Calu3 (cell line): ENCODE data around the gene SLC35F4. TPM values are rescaled to one million over a fixed set of nuclear protein-coding genes. Genes with fewer than 3 reads are reported as not detected.
"Not testable (repeated sequence)": the region's sequence is repeated elsewhere in the genome, so short reads cannot be mapped to it uniquely, and the experiment has no call there.

Source experiments
- BruUV-seq: library from RNA; stranded (reverse); fragments of 400-500 nt; replicated peaks from 2 replicates; lab custom pipeline; 2021; lab: Mats Ljungman, UMichigan
- CTCF ChIA-PET: fragments of 300-600 bp; sonication (Branson Sonifier 250); formaldehyde crosslinking; loops from one replicate; lab custom pipeline; 2022; ENCODE audit warnings: antibody characterized with exemption; lab: Charles Lee
- DNase-seq: peaks from one replicate; pipeline ENCODE4 v3.0.0; 2022
- H3K27ac Mint-ChIP-seq: one replicate; pipeline ENCODE4 v1.8.0; 2022; ENCODE audit warnings: mixed read lengths; ENCODE audit not compliant: unreplicated experiment
- H3K27me3 Mint-ChIP-seq: one replicate; pipeline ENCODE4 v1.8.0; 2022; ENCODE audit warnings: mixed read lengths; ENCODE audit not compliant: unreplicated experiment
- H3K36me3 Mint-ChIP-seq: one replicate; pipeline ENCODE4 v1.8.0; 2022; ENCODE audit warnings: mild to moderate bottlenecking, moderate library complexity, mixed read lengths; ENCODE audit not compliant: insufficient read depth, unreplicated experiment
- H3K4me1 Mint-ChIP-seq: one replicate; pipeline ENCODE4 v1.8.0; 2022; ENCODE audit warnings: mild to moderate bottlenecking, low read depth, mixed read lengths; ENCODE audit not compliant: unreplicated experiment
- H3K4me3 Mint-ChIP-seq: one replicate; pipeline ENCODE4 v1.8.0; 2022; ENCODE audit warnings: mild to moderate bottlenecking, low read depth, moderate library complexity, mixed read lengths; ENCODE audit not compliant: unreplicated experiment
- H3K9me3 Mint-ChIP-seq: one replicate; pipeline ENCODE4 v1.8.0; 2022; ENCODE audit warnings: low read depth, mixed read lengths; ENCODE audit not compliant: unreplicated experiment
- CTCF ChIP-seq: fragments of 200-600 bp; IDR thresholded peaks from one replicate; pipeline ENCODE4 v1.8.0; 2022; ENCODE audit warnings: antibody characterized with exemption; ENCODE audit not compliant: unreplicated experiment
- intact Hi-C: fragments of 100-400 bp; cut with micrococcal nuclease; formaldehyde crosslinking; loops from one replicate; pipeline ENCODE4 v1.10.0; 2022; ENCODE audit not compliant: unreplicated experiment
- total RNA-seq: library from RNA; stranded (reverse); gene quantifications from 2 replicates; pipeline ENCODE4 v1.2.3, GENCODE V29; 2022

Gene SLC35F4
- total RNA-seq, 1 experiment from 2014 or later, result not detected

- BruUV-seq, result no TSS peak
- Mint-ChIP-seq H3K4me3 (no peak overlapping the region), H3K27me3 (no peaks in the 10 kb centered on the region), H3K4me1 (peaks cover 15% of the 10 kb centered on the region), H3K9me3 (no peaks in the 10 kb centered on the region), H3K27ac (no peak overlapping the region), H3K36me3 (no peaks in the 10 kb centered on the region)
- intact Hi-C loops, result no loop called here
- no peak for TF ChIP-seq CTCF
- DNase-seq, result no peak
- CTCF ChIA-PET, result no interaction called here
Measured at GRCh38 chr14:57729208-57730187, 136.4 kb downstream of the SLC35F4 start.

GRCh38 chr14:57725399-57726077 is 140.4 kb downstream of the SLC35F4 start:
- CTCF ChIA-PET, result no interaction called here
- TF ChIP-seq CTCF, result no peak
- peaks cover 3% of the 10 kb centered on the region for H3K9me3 Mint-ChIP-seq
- peak overlapping the region; percentile 92 for H3K27ac Mint-ChIP-seq
- peaks cover 15% of the 10 kb centered on the region for H3K4me1 Mint-ChIP-seq
- intact Hi-C loops, result no loop called here
- H3K27me3 Mint-ChIP-seq, result no peaks in the 10 kb centered on the region
- H3K4me3 Mint-ChIP-seq, result peak overlapping the region; percentile 23
- BruUV-seq, result no TSS peak
- H3K36me3 Mint-ChIP-seq, result no peaks in the 10 kb centered on the region
- DNase-seq, result peak; percentile 34

- DNase-seq, H3K36me3 Mint-ChIP-seq, intact Hi-C loops, BruUV-seq, H3K4me3 Mint-ChIP-seq, CTCF ChIA-PET, H3K9me3 Mint-ChIP-seq, H3K27ac Mint-ChIP-seq, H3K27me3 Mint-ChIP-seq: not testable (repeated sequence)
- peaks cover 15% of the 10 kb centered on the region for H3K4me1 Mint-ChIP-seq
Measured at GRCh38 chr14:57722141-57722540, 143.8 kb downstream of the SLC35F4 start.

- intact Hi-C loops, result no loop called here
- no TSS peak for BruUV-seq
- CTCF ChIA-PET, result no interaction called here
- Mint-ChIP-seq H3K4me3 (no peak overlapping the region), H3K27ac (no peak overlapping the region), H3K27me3 (no peaks in the 10 kb centered on the region), H3K4me1 (peaks cover 8% of the 10 kb centered on the region), H3K9me3 (no peaks in the 10 kb centered on the region), H3K36me3 (no peaks in the 10 kb centered on the region)
- no peak for TF ChIP-seq CTCF
- DNase-seq, result no peak
Measured at GRCh38 chr14:57714487-57714931, 151.4 kb downstream of the SLC35F4 start.
